T-cell (primary cell): ENCODE data around the gene CLCN7. TPM values are rescaled to one million over a fixed set of nuclear protein-coding genes. Genes with fewer than 3 reads are reported as not detected.

Source experiments
- ATAC-seq, 4 experiments: fragments of 200-7000 bp in 3 of 4; fragments of 150-1000 bp in 1 of 4; cut with Tn5 transposase; replicated peaks in 1 of 4; 1 replicate in 3 of 4; 2 replicates in 1 of 4; pipeline ENCODE4 v1.10.0; 2021; ENCODE audit warnings: moderate library complexity in 3 of 4, mild to moderate bottlenecking in 2 of 4, moderate number of reproducible peaks in 1 of 4
- CTCF ChIA-PET, 2 donors: fragments of 300-600 bp; sonication (Branson Sonifier 250); formaldehyde crosslinking; loops; one replicate each; lab custom pipeline; 2022; ENCODE audit warnings: antibody characterized with exemption in 2 of 2; lab: Charles Lee
- POLR2A ChIA-PET, 2 donors: fragments of 300-600 bp; sonication (Branson Sonifier 250); formaldehyde crosslinking; loops; one replicate each; lab custom pipeline; 2022; ENCODE audit warnings: antibody characterized with exemption in 2 of 2; lab: Charles Lee
- DNase-seq, 35 experiments: peaks; one replicate each; pipeline versions ENCODE4 v3.0.0 to v3.0.0-alpha.2; 2013 to 2023
- H3K27ac ChIP-seq: one replicate; pipeline ENCODE4 v1.5.1; 2013; ENCODE audit warnings: low read length
- H3K27me3 ChIP-seq, 2 experiments: replicated peaks in 1 of 2; 1 replicate in 1 of 2; 2 replicates in 1 of 2; pipeline versions ENCODE4 v1.6.1 to v1.7.0; 2013; ENCODE audit warnings: low read length in 1 of 2, mixed read lengths in 1 of 2; ENCODE audit not compliant: control insufficient read depth in 2 of 2, insufficient read depth in 2 of 2; ENCODE audit errors: extremely low read depth in 1 of 2
- H3K36me3 ChIP-seq, 2 donors: 1 replicate in 1 of 2; 2 replicates in 1 of 2; pipeline versions ENCODE4 v1.6.1 to v1.7.0; 2013; ENCODE audit warnings: low read length in 1 of 2; ENCODE audit not compliant: control insufficient read depth in 2 of 2, insufficient read depth in 1 of 2; ENCODE audit errors: extremely low read depth in 1 of 2
- H3K4me1 ChIP-seq, 2 experiments: 1 replicate in 1 of 2; 2 replicates in 1 of 2; pipeline versions ENCODE4 v1.6.1 to v1.7.0; 2013; ENCODE audit warnings: low read length in 2 of 2, mixed read lengths in 1 of 2; ENCODE audit not compliant: insufficient read depth in 2 of 2, control insufficient read depth in 1 of 2; ENCODE audit errors: extremely low read depth in 1 of 2
- H3K4me3 ChIP-seq, 2 donors: 1 replicate in 1 of 2; 2 replicates in 1 of 2; pipeline versions ENCODE4 v1.5.1 to v1.7.0; 2013; ENCODE audit warnings: mild to moderate bottlenecking in 2 of 2, low read length in 1 of 2, moderate library complexity in 1 of 2; ENCODE audit not compliant: control insufficient read depth in 1 of 2; ENCODE audit errors: extremely low read depth in 1 of 2
- H3K9me3 ChIP-seq: 2 replicates; pipeline ENCODE4 v1.7.0; 2013
- H3K27ac Mint-ChIP-seq, 2 donors: one replicate each; pipeline ENCODE4 v1.8.0; 2020 to 2021; ENCODE audit warnings: mild to moderate bottlenecking in 2 of 2, mixed read lengths in 2 of 2
- H3K27me3 Mint-ChIP-seq, 2 donors: one replicate each; pipeline ENCODE4 v1.8.0; 2021 to 2022; ENCODE audit warnings: mixed read lengths in 2 of 2
- H3K36me3 Mint-ChIP-seq: one replicate; pipeline ENCODE4 v1.8.0; 2021; ENCODE audit warnings: mixed read lengths
- H3K4me1 Mint-ChIP-seq, 3 donors: one replicate each; pipeline ENCODE4 v1.8.0; 2020 to 2022; ENCODE audit warnings: mixed read lengths in 3 of 3, mild to moderate bottlenecking in 1 of 3
- H3K4me3 Mint-ChIP-seq, 3 donors: one replicate each; pipeline ENCODE4 v1.8.0; 2020 to 2022; ENCODE audit warnings: mild to moderate bottlenecking in 3 of 3, mixed read lengths in 3 of 3, moderate library complexity in 3 of 3
- H3K9me3 Mint-ChIP-seq, 3 donors: one replicate each; pipeline ENCODE4 v1.8.0; 2020 to 2022; ENCODE audit warnings: mixed read lengths in 3 of 3
- whole genome bisulfite sequencing: methylation state at CpG from one replicate; pipeline ENCODE4 v1.1.5; 2013; ENCODE audit warnings: missing lambda C conversion rate; ENCODE audit not compliant: insufficient coverage; 5-methylcytosine and 5-hydroxymethylcytosine counted together
- total RNA-seq, 35 experiments: library from RNA in 6 of 35; stranded (reverse) in 6 of 35; fragments of 120-200 nt in 1 of 35; gene quantifications; one replicate each; pipeline versions ENCODE4 v1.2.1 to v1.2.4 and lab custom pipeline; 2013 to 2026

The CLCN7 gene
- total RNA-seq, 5 donors from 2014 or later (not counting 1 experiment from before 2014, with no cell fraction given) = 77.1 to 141 (median 114) TPM

GRCh38 chr16:1449201-1449788, 25.5 kb downstream of the CLCN7 start:
- 97% methylated on average over 22 of the region's 25 CpGs for WGBS
- CTCF ChIA-PET = no interaction called here
- no peak overlapping the region for H3K4me3 Mint-ChIP-seq
- POLR2A ChIA-PET = no interaction called here
- DNase-seq (no peak), ATAC-seq (no peak)
- H3K36me3 Mint-ChIP-seq = peaks cover 16% of the 10 kb centered on the region
- H3K4me1 ChIP-seq = no peaks in the 10 kb centered on the region
- H3K4me1 Mint-ChIP-seq = no peaks in the 10 kb centered on the region
- H3K9me3 ChIP-seq = no peaks in the 10 kb centered on the region
- H3K4me3 ChIP-seq = no peak overlapping the region
- H3K27me3 Mint-ChIP-seq = no peaks in the 10 kb centered on the region
- H3K27ac ChIP-seq = no peak overlapping the region
- peaks cover 23 to 43% of the 10 kb centered on the region in 2 donors for H3K36me3 ChIP-seq
- H3K27me3 ChIP-seq = no peaks in the 10 kb centered on the region
- no peak overlapping the region for H3K27ac Mint-ChIP-seq
- no peaks in the 10 kb centered on the region for H3K9me3 Mint-ChIP-seq

GRCh38 chr16:1448536-1449116, 26.2 kb downstream of the CLCN7 start:
- no peak for ATAC-seq
- no peaks in the 10 kb centered on the region for H3K27me3 ChIP-seq
- no peaks in the 10 kb centered on the region for H3K9me3 ChIP-seq
- Mint-ChIP-seq H3K4me1 (no peaks in the 10 kb centered on the region), H3K4me3 (no peak overlapping the region), H3K27ac (no peak overlapping the region), H3K9me3 (no peaks in the 10 kb centered on the region), H3K36me3 (peaks cover 15% of the 10 kb centered on the region), H3K27me3 (no peaks in the 10 kb centered on the region)
- no peak overlapping the region for H3K4me3 ChIP-seq
- H3K4me1 ChIP-seq = no peaks in the 10 kb centered on the region
- no peak overlapping the region for H3K27ac ChIP-seq
- WGBS = 92% methylated on average over 21 of the region's 30 CpGs
- peaks cover 22 to 36% of the 10 kb centered on the region in 2 donors for H3K36me3 ChIP-seq
- no peak for DNase-seq
- ChIA-PET POLR2A (no interaction called here), CTCF (no interaction called here)

GRCh38 chr16:1447965-1448364, 26.9 kb downstream of the CLCN7 start:
- ATAC-seq = no peak

GRCh38 chr16:1446296-1447080, 28.3 kb downstream of the CLCN7 start:
- DNase-seq (no peak), ATAC-seq (no peak)
- ChIA-PET CTCF (no interaction called here), POLR2A (no interaction called here)
- Histone ChIP-seq H3K4me3 (no peak overlapping the region), H3K36me3 (peaks cover 19 to 21% of the 10 kb centered on the region in 2 donors), H3K4me1 (no peaks in the 10 kb centered on the region), H3K27me3 (no peaks in the 10 kb centered on the region), H3K9me3 (no peaks in the 10 kb centered on the region), H3K27ac (no peak overlapping the region)
- H3K9me3 Mint-ChIP-seq = no peaks in the 10 kb centered on the region
- H3K4me3 Mint-ChIP-seq = no peak overlapping the region
- H3K36me3 Mint-ChIP-seq = peaks cover 7% of the 10 kb centered on the region
- 94% methylated on average over 37 of the region's 41 CpGs for WGBS
- no peak overlapping the region for H3K27ac Mint-ChIP-seq
- no peaks in the 10 kb centered on the region for H3K27me3 Mint-ChIP-seq
- no peaks in the 10 kb centered on the region for H3K4me1 Mint-ChIP-seq

More at GRCh38 chr16:1447965-1448364, 26.9 kb downstream of the CLCN7 start:
- Mint-ChIP-seq H3K27ac (no peak overlapping the region), H3K4me3 (no peak overlapping the region), H3K27me3 (no peaks in the 10 kb centered on the region), H3K4me1 (no peaks in the 10 kb centered on the region), H3K9me3 (no peaks in the 10 kb centered on the region), H3K36me3 (peaks cover 9% of the 10 kb centered on the region)
- H3K4me1 ChIP-seq = no peaks in the 10 kb centered on the region
- 95% methylated on average over 11 of the region's 11 CpGs for WGBS
- DNase-seq = no peak
- no peaks in the 10 kb centered on the region for H3K27me3 ChIP-seq
- no peak overlapping the region for H3K27ac ChIP-seq
- ChIA-PET POLR2A (no interaction called here), CTCF (no interaction called here)
- H3K4me3 ChIP-seq = no peak overlapping the region
- no peaks in the 10 kb centered on the region for H3K9me3 ChIP-seq
- H3K36me3 ChIP-seq = peaks cover 20 to 30% of the 10 kb centered on the region in 2 donors

GRCh38 chr16:1445518-1446203, 29.2 kb downstream of the CLCN7 start:
- H3K4me1 ChIP-seq = no peaks in the 10 kb centered on the region
- no peak for ATAC-seq
- no peaks in the 10 kb centered on the region for H3K27me3 Mint-ChIP-seq
- DNase-seq = no peak
- H3K36me3 ChIP-seq = peaks cover 13 to 19% of the 10 kb centered on the region in 2 donors
- CTCF ChIA-PET = no interaction called here
- H3K4me3 Mint-ChIP-seq = no peak overlapping the region
- no peaks in the 10 kb centered on the region for H3K9me3 ChIP-seq
- peaks cover 5% of the 10 kb centered on the region for H3K36me3 Mint-ChIP-seq
- H3K27ac Mint-ChIP-seq = no peak overlapping the region
- WGBS = 89% methylated on average over 24 of the region's 25 CpGs
- H3K4me1 Mint-ChIP-seq = no peaks in the 10 kb centered on the region
- no peak overlapping the region for H3K27ac ChIP-seq
- POLR2A ChIA-PET = no interaction called here
- H3K9me3 Mint-ChIP-seq = no peaks in the 10 kb centered on the region
- no peak overlapping the region for H3K4me3 ChIP-seq
- H3K27me3 ChIP-seq = no peaks in the 10 kb centered on the region

- H3K36me3 ChIP-seq = peaks cover 13 to 16% of the 10 kb centered on the region in 2 donors
- H3K9me3 ChIP-seq = no peaks in the 10 kb centered on the region
- Mint-ChIP-seq H3K27me3 (no peaks in the 10 kb centered on the region), H3K4me1 (no peaks in the 10 kb centered on the region), H3K9me3 (no peaks in the 10 kb centered on the region), H3K36me3 (peaks cover 5% of the 10 kb centered on the region), H3K4me3 (no peak overlapping the region), H3K27ac (no peak overlapping the region)
- POLR2A ChIA-PET = no interaction called here
- 90% methylated on average over 35 of the region's 48 CpGs for WGBS
- ATAC-seq (no peak), DNase-seq (no peak)
- no peaks in the 10 kb centered on the region for H3K4me1 ChIP-seq
- CTCF ChIA-PET = no interaction called here
- no peak overlapping the region for H3K4me3 ChIP-seq
- H3K27ac ChIP-seq = no peak overlapping the region
- H3K27me3 ChIP-seq = no peaks in the 10 kb centered on the region
These were observed 29.9 kb downstream of the CLCN7 start for GRCh38 chr16:1444730-1445517.
